ENCODE results near the gene ANKRD34A.

Gene ANKRD34A

GRCh38 chr1:145986551-145986950, 22.2 kb upstream of the ANKRD34A start:
- TF ChIP-seq, protein P1, sequence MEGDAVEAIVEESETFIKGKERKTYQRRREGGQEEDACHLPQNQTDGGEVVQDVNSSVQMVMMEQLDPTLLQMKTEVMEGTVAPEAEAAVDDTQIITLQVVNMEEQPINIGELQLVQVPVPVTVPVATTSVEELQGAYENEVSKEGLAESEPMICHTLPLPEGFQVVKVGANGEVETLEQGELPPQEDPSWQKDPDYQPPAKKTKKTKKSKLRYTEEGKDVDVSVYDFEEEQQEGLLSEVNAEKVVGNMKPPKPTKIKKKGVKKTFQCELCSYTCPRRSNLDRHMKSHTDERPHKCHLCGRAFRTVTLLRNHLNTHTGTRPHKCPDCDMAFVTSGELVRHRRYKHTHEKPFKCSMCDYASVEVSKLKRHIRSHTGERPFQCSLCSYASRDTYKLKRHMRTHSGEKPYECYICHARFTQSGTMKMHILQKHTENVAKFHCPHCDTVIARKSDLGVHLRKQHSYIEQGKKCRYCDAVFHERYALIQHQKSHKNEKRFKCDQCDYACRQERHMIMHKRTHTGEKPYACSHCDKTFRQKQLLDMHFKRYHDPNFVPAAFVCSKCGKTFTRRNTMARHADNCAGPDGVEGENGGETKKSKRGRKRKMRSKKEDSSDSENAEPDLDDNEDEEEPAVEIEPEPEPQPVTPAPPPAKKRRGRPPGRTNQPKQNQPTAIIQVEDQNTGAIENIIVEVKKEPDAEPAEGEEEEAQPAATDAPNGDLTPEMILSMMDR (conservative IDR thresholded peaks at IDR 0.05; ENCODE audit: low read depth, low read length), result no peak
- H3K4me3 ChIP-seq (IDR thresholded peaks at IDR 0.05; ENCODE audit: insufficient read depth, low read depth, low read length), result no peak overlapping the region
- H3K4me1 ChIP-seq (ENCODE audit: low read depth, poor library complexity, severe bottlenecking), result peaks cover 19% of the 10 kb centered on the region
- H3K9ac ChIP-seq, result no peak overlapping the region
- no peak overlapping the region for H3K4me2 ChIP-seq
- H3K27ac ChIP-seq, result no peak overlapping the region
- H3K79me2 ChIP-seq (ENCODE audit: insufficient read depth, low read depth), result no peaks in the 10 kb centered on the region
- H3K36me3 ChIP-seq (ENCODE audit: insufficient read depth), result no peaks in the 10 kb centered on the region
- no peaks in the 10 kb centered on the region for H4K20me1 ChIP-seq (ENCODE audit: insufficient read depth)
- H2AFZ ChIP-seq (ENCODE audit: low read depth), result no peak overlapping the region
- H3K27me3 ChIP-seq (ENCODE audit: insufficient read depth, low read depth), result no peaks in the 10 kb centered on the region

DNA sequence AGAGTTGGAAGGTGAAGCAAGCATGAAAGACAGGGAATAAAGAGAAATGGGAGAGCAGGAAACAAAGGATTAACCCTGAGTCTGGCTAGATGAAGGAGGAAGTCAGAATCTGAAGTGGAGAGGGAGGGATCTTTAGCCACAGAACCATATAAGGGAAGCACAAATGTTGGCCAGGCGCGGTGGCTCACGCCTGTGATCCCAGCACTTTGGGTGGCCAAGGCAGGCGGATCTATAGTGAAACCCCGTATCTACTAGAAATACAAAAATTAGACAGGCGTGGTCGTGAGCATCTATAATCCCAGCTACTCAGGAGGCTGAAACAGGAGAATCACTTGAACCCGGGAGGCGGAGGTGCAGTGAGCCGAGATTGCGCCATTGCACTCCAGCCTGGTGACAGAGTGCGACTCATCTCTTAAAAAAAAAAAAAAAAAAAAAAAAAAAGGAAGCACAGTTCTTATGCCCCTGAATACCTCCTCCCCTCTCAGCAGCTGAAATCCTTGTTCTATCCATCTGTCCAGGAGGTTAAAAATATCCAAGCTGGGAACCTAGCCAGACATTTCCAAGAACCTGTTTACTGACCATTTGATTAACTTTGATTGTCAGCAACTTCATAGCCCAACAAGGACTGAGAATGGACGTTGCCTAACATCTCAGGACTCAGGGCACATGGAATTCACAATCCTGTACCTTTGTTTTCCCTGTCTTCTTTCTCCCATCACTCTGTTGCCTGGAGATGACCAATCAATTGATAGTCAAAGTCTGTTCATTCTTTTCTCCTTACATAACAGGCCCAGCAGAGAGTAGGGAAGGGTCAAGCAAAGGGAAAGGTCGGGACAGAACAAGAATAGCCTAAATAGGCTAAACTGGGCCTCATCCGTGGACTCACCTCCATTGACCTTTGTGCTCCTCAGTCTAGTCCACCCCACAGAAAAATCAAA, 21.4 kb upstream of the ANKRD34A start:
- Histone ChIP-seq H3K27me3 (ENCODE audit: insufficient read depth, low read depth) (no peaks in the 10 kb centered on the region), H3K4me3 (IDR thresholded peaks at IDR 0.05; ENCODE audit: insufficient read depth, low read depth, low read length) (no peak overlapping the region), H3K36me3 (ENCODE audit: insufficient read depth) (no peaks in the 10 kb centered on the region), H4K20me1 (ENCODE audit: insufficient read depth) (no peaks in the 10 kb centered on the region), H2AFZ (ENCODE audit: low read depth) (no peak overlapping the region), H3K79me2 (ENCODE audit: insufficient read depth, low read depth) (no peaks in the 10 kb centered on the region), H3K4me2 (no peak overlapping the region), H3K27ac (no peak overlapping the region), H3K4me1 (ENCODE audit: low read depth, poor library complexity, severe bottlenecking) (peaks cover 25% of the 10 kb centered on the region), H3K9ac (no peak overlapping the region)
- TF ChIP-seq, protein P1 (conservative IDR thresholded peaks at IDR 0.05; ENCODE audit: low read depth, low read length), result no peak

- Histone ChIP-seq H2AFZ (ENCODE audit: low read depth) (no peak overlapping the region), H3K36me3 (ENCODE audit: insufficient read depth) (no peaks in the 10 kb centered on the region), H3K4me3 (IDR thresholded peaks at IDR 0.05; ENCODE audit: insufficient read depth, low read depth, low read length) (no peak overlapping the region), H3K9ac (no peak overlapping the region), H3K27ac (no peak overlapping the region), H3K4me1 (ENCODE audit: low read depth, poor library complexity, severe bottlenecking) (peaks cover 31% of the 10 kb centered on the region), H3K79me2 (ENCODE audit: insufficient read depth, low read depth) (no peaks in the 10 kb centered on the region), H3K4me2 (no peak overlapping the region), H3K27me3 (ENCODE audit: insufficient read depth, low read depth) (no peaks in the 10 kb centered on the region), H4K20me1 (ENCODE audit: insufficient read depth) (no peaks in the 10 kb centered on the region)
- TF ChIP-seq, protein P1 (conservative IDR thresholded peaks at IDR 0.05; ENCODE audit: low read depth, low read length), result no peak
These were observed 20.7 kb upstream of the ANKRD34A start for GRCh38 chr1:145985129-145985501.

DNA sequence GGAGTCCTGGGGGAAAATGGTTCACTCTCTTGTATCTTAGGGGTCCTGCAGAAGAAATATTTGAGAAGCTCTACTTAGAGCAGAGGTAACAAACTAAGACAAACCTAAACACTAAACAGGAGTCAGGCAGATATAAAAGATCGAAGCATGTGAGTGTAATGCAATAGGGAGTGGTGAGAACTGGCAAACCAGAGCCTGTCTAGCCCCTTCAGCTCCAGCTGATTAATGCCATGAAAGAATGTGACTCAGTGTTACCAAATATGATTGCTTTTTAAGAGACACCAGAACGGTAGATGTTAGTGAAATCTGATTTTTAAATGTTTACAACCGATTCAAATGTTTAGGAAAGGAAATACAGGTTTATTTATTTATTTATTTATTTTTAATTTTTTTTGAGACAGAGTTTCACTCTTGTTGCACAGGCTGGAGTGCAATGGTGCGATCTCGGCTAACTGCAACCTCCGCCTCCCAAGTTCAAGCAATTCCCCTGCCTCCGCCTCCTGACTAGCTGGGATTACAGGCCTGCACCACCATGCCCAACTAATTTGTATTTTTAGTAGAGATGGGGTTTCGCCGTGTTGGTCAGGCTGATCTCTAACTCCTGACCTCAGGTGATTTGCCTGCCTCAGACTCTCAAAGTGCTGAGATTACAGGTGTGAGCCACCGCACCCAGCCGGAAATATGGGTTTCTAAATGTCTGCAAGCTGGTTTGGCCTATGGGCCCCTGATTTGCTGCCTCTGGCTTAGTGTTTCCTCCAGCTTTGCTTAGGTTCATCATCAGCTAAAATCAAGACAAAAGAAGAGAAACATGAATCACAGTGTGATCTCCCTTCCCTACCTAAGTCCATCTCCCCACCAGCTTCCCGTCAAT, 19.8 kb upstream of the ANKRD34A start:
- no peak overlapping the region for H3K9ac ChIP-seq
- TF ChIP-seq, protein P1 (conservative IDR thresholded peaks at IDR 0.05; ENCODE audit: low read depth, low read length), result no peak
- H3K4me2 ChIP-seq, result no peak overlapping the region
- H3K79me2 ChIP-seq (ENCODE audit: insufficient read depth, low read depth), result no peaks in the 10 kb centered on the region
- no peaks in the 10 kb centered on the region for H3K36me3 ChIP-seq (ENCODE audit: insufficient read depth)
- H3K27me3 ChIP-seq (ENCODE audit: insufficient read depth, low read depth), result no peaks in the 10 kb centered on the region
- H3K27ac ChIP-seq, result no peak overlapping the region
- H3K4me3 ChIP-seq (IDR thresholded peaks at IDR 0.05; ENCODE audit: insufficient read depth, low read depth, low read length), result no peak overlapping the region
- peaks cover 40% of the 10 kb centered on the region for H3K4me1 ChIP-seq (ENCODE audit: low read depth, poor library complexity, severe bottlenecking)
- no peaks in the 10 kb centered on the region for H4K20me1 ChIP-seq (ENCODE audit: insufficient read depth)
- H2AFZ ChIP-seq (ENCODE audit: low read depth), result no peak overlapping the region
